ENCODE results near the gene TFAP2A. TPM values are rescaled to one million over a fixed set of nuclear protein-coding genes. Genes with fewer than 3 reads are reported as not detected.

TFAP2A gene
- total RNA-seq, 2 experiments from 2014 or later = 0.18 to 0.21 TPM

GRCh38 chr6:10413850-10414738 is 780 bp downstream of the TFAP2A start:
- H3K27ac Mint-ChIP-seq = peak overlapping the region; percentile 43
- peaks cover 22% of the 10 kb centered on the region for H3K4me1 Mint-ChIP-seq
- H3K27me3 Mint-ChIP-seq = peaks cover 93% of the 10 kb centered on the region
- H3K36me3 Mint-ChIP-seq = peaks cover 12% of the 10 kb centered on the region
- CTCF ChIA-PET = interaction anchor here (1.1 to 2.3 kb wide), 4 partner anchors 9 to 30 kb away, joined by 3 to 8 read pairs (median 4); no protein-coding TSS in a partner anchor
- H3K9me3 Mint-ChIP-seq (ENCODE audit: low read depth) = no peaks in the 10 kb centered on the region
- ATAC-seq (no peak), DNase-seq (no peak)
- H3K4me3 Mint-ChIP-seq = peak overlapping the region; percentile 74

DNA sequence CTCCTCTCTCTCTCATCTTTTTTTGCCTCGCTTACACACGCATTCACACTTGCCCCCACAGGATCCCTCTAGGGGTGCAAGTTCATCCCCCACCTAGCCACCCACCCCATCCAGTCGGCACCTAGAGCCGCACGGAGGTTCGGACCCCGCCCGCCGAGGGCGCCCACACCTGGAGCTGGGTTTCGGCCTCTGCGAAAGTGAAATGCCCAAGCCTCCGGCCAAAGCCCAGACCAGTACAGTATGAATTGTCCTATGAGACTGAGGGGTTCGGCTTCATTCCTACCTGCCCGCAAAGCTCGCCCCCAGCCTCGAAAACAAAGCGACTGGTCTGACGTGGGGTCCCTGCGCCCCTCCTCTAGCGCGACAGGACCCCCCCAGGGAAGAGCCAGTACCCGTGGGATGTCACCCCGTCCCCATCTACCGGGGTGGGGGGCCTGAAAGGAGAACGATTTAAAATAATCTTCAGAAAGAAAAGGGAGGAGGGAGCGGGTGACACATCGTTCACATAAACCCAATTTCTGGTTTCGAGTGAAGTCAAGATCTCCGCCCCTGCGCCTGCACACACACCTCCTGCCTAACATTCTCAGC is 1.5 kb downstream of the TFAP2A start:
- no peak for ATAC-seq
- DNase-seq = no peak
- Mint-ChIP-seq H3K9me3 (ENCODE audit: low read depth) (no peaks in the 10 kb centered on the region), H3K36me3 (peaks cover 12% of the 10 kb centered on the region), H3K4me3 (peak overlapping the region; percentile 74), H3K27me3 (peaks cover 94% of the 10 kb centered on the region), H3K4me1 (peaks cover 22% of the 10 kb centered on the region), H3K27ac (peak overlapping the region; percentile 56)
- CTCF ChIA-PET = interaction anchor here (1.2 to 2.3 kb wide), 3 partner anchors 15 to 29 kb away, joined by 4 to 8 read pairs (median 7); no protein-coding TSS in a partner anchor

DNA sequence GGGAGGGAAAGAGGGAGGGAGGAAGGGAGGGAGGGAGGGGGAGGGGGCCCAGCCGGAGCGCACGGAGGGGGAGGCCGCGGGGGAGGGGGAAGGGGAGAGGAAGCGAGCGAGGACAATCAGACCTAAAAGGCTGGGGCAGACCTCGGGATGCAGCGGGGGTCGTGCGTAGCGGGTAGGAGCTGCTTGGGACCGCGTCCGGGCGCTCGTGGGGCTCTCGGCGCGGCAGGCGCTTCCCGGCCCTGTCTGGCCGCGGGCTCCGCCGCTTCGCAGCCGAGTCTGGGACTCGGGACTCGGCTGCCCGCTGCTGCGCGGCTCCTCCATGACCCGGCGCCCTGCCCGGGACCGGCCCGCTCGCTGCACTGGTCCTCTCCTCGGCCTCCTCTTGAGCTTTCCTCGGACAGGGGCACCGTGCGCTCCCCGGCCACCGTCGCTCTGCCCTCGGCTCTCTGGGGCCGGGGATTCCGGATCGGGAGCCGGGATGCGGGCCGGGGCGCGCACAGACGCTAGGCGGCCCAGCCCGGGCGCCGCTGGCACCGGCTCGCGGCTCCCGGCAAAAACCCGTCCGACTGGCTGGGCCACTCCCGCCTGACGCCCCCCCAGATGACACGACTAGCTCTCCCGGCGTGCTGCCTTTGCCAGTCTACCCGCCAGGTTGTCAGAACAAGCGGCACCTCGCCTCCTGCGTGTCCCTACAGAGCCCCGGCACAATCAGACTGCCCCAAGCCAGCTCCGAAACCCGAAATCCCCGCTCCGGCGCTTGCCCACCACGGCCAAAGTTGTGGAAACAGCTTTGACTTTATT is 2.2 kb downstream of the TFAP2A start:
- no peaks in the 10 kb centered on the region for H3K9me3 Mint-ChIP-seq (ENCODE audit: low read depth)
- CTCF ChIA-PET = interaction anchor here (2.0 kb wide), 1 partner anchor 16 kb away, joined by 7 read pairs; no protein-coding TSS in a partner anchor
- no peak for DNase-seq
- peaks cover 9% of the 10 kb centered on the region for H3K36me3 Mint-ChIP-seq
- H3K4me3 Mint-ChIP-seq = peak overlapping the region; percentile 88
- ATAC-seq = peak; percentile 45
- peaks cover 94% of the 10 kb centered on the region for H3K27me3 Mint-ChIP-seq
- H3K4me1 Mint-ChIP-seq = peaks cover 22% of the 10 kb centered on the region
- peak overlapping the region; percentile 56 for H3K27ac Mint-ChIP-seq

DNA sequence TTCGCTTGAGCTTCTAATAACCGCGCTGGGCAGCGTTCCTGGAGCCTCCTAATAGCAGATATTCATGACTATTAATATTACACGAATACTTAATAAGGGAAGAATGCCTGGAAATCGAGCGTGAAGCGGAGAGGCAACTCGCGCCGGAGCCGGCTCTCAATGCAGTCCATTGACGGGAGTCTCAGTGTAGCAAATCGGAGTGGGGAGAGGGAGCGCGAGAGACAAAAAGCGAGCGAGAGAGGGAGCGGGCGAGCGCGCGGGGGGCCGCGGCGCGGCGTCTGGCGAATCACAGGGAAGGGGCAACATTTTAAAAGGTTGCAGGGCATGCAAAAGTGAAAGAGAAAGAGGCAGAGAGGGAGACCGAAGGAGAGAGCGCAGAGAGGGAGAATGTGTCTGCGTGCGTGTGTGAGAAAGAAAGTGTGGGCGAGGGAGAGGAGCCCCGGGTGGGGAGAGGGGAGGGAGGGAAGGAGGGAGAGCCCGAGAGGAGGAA is 2.9 kb downstream of the TFAP2A start:
- H3K4me3 Mint-ChIP-seq = peak overlapping the region; percentile 88
- DNase-seq = peak; percentile 52
- ATAC-seq = peak; percentile 77

DNA sequence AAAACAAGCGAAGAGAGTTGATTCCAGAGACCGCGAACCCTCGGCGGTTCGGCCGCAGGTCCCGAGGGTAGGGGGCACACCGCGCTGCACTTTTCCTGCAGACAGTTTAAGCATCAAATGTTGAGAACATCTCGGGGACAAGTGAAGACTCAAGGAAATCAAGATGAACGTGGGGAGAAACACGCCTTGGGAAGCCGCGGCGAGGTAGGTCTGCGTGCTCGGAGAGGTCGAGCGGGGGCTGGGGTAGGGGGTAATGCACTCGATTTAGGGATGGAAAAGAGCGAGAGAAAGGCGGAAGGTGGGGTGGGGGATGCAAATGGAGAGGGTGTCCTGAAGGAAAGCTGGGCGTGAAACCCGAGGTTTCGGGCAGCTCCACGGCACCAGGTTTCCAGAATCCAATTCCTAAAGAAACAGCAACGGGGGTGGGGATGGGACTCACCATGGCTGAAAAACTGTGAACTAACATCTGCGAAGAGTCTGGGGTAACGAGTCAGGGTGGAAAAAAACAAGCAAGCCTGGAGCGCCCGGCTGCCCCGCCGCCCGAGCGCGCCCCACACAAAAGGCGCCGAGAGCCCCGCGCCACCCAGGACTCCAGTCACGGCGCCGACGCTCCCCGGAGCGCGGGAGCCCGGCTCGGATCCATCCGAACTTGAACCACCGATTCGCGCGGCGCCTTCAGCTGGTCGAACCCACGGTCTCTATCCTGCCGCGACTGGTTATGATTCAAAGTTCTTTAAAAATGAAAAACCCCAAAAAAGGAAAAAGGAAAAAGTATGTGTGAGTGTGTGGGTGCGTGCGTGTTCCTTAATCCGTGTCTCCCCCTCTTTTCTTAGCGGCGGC is 3.5 kb downstream of the TFAP2A start:
- Mint-ChIP-seq H3K27me3 (peaks cover 94% of the 10 kb centered on the region), H3K4me3 (peak overlapping the region; percentile 88), H3K27ac (peak overlapping the region; percentile 76), H3K36me3 (peaks cover 9% of the 10 kb centered on the region), H3K9me3 (ENCODE audit: low read depth) (no peaks in the 10 kb centered on the region), H3K4me1 (peaks cover 22% of the 10 kb centered on the region)
- ATAC-seq = peak; percentile 18
- no peak for DNase-seq
- CTCF ChIA-PET = interaction anchor here (2.0 kb wide), 1 partner anchor 17 kb away, joined by 7 read pairs; no protein-coding TSS in a partner anchor

More for the DNA sequence above, 2.9 kb downstream of the TFAP2A start:
- Mint-ChIP-seq H3K9me3 (ENCODE audit: low read depth) (no peaks in the 10 kb centered on the region), H3K27me3 (peaks cover 94% of the 10 kb centered on the region), H3K27ac (peak overlapping the region; percentile 76), H3K4me1 (peaks cover 22% of the 10 kb centered on the region), H3K36me3 (peaks cover 7% of the 10 kb centered on the region)
- CTCF ChIA-PET = interaction anchor here (2.0 kb wide), 1 partner anchor 17 kb away, joined by 7 read pairs; no protein-coding TSS in a partner anchor

- ATAC-seq (no peak), DNase-seq (no peak)
- no peak overlapping the region for H3K27ac Mint-ChIP-seq
- H3K36me3 Mint-ChIP-seq = peaks cover 10% of the 10 kb centered on the region
- H3K9me3 Mint-ChIP-seq (ENCODE audit: low read depth) = no peaks in the 10 kb centered on the region
- CTCF ChIA-PET = no interaction called here
- H3K4me3 Mint-ChIP-seq = peak overlapping the region; percentile 42
- peaks cover 94% of the 10 kb centered on the region for H3K27me3 Mint-ChIP-seq
- H3K4me1 Mint-ChIP-seq = peaks cover 22% of the 10 kb centered on the region
Observed at GRCh38 chr6:10410207-10411050, 4.4 kb downstream of the TFAP2A start.

- CTCF ChIA-PET = no interaction called here
- peaks cover 27% of the 10 kb centered on the region for H3K4me1 Mint-ChIP-seq
- ATAC-seq (no peak), DNase-seq (no peak)
- H3K27ac Mint-ChIP-seq = no peak overlapping the region
- no peaks in the 10 kb centered on the region for H3K9me3 Mint-ChIP-seq (ENCODE audit: low read depth)
- H3K27me3 Mint-ChIP-seq = peaks cover 91% of the 10 kb centered on the region
- H3K36me3 Mint-ChIP-seq = peaks cover 9% of the 10 kb centered on the region
- H3K4me3 Mint-ChIP-seq = no peak overlapping the region
Observed at GRCh38 chr6:10409731-10410206, 5.1 kb downstream of the TFAP2A start.

- Mint-ChIP-seq H3K4me1 (peaks cover 29% of the 10 kb centered on the region), H3K36me3 (peaks cover 11% of the 10 kb centered on the region), H3K4me3 (no peak overlapping the region), H3K27me3 (peaks cover 86% of the 10 kb centered on the region), H3K9me3 (ENCODE audit: low read depth) (no peaks in the 10 kb centered on the region), H3K27ac (no peak overlapping the region)
- no peak for ATAC-seq
- CTCF ChIA-PET = no interaction called here
- no peak for DNase-seq
Observed at GRCh38 chr6:10409233-10409721, 5.6 kb downstream of the TFAP2A start.

GRCh38 chr6:10408457-10408856 is 6.4 kb downstream of the TFAP2A start:
- peaks cover 78% of the 10 kb centered on the region for H3K27me3 Mint-ChIP-seq
- peaks cover 12% of the 10 kb centered on the region for H3K36me3 Mint-ChIP-seq
- no peaks in the 10 kb centered on the region for H3K9me3 Mint-ChIP-seq (ENCODE audit: low read depth)
- ATAC-seq = no peak
- H3K27ac Mint-ChIP-seq = no peak overlapping the region
- peaks cover 29% of the 10 kb centered on the region for H3K4me1 Mint-ChIP-seq
- CTCF ChIA-PET = no interaction called here
- no peak overlapping the region for H3K4me3 Mint-ChIP-seq
- no peak for DNase-seq

- no peak for DNase-seq
- peaks cover 12% of the 10 kb centered on the region for H3K36me3 Mint-ChIP-seq
- H3K9me3 Mint-ChIP-seq (ENCODE audit: low read depth) = no peaks in the 10 kb centered on the region
- H3K27ac Mint-ChIP-seq = no peak overlapping the region
- peaks cover 80% of the 10 kb centered on the region for H3K27me3 Mint-ChIP-seq
- ATAC-seq = no peak
- H3K4me3 Mint-ChIP-seq = no peak overlapping the region
- CTCF ChIA-PET = no interaction called here
- H3K4me1 Mint-ChIP-seq = peaks cover 26% of the 10 kb centered on the region
Observed at GRCh38 chr6:10407674-10408054, 7.2 kb downstream of the TFAP2A start.

- Mint-ChIP-seq H3K36me3 (peaks cover 11% of the 10 kb centered on the region), H3K27me3 (peaks cover 83% of the 10 kb centered on the region), H3K9me3 (ENCODE audit: low read depth) (no peaks in the 10 kb centered on the region), H3K27ac (no peak overlapping the region), H3K4me3 (no peak overlapping the region), H3K4me1 (peaks cover 25% of the 10 kb centered on the region)
- DNase-seq (no peak), ATAC-seq (no peak)
- CTCF ChIA-PET = no interaction called here
Observed at GRCh38 chr6:10407018-10407673, 7.7 kb downstream of the TFAP2A start.

All from activated CD8-positive, alpha-beta memory T cell treated with anti-CD3 and anti-CD28 coated beads, Interleukin-2, amount 10 ng/mL, durations not matched to agents 7 days and 5 days (primary cell).